WERI-Rb-1 (cell line): ENCODE measurements around the gene GIT2.

Experiments used
- DNase-seq: peaks from one replicate; pipeline ENCODE4 v3.0.0-alpha.2; 2020
- H3K27ac ChIP-seq: fragments of 250-450 bp; sonication (Bioruptor Pico); 2 replicates; pipeline ENCODE4 v1.5.1; 2020; ENCODE audit warnings: mild to moderate bottlenecking, moderate library complexity
- H3K27me3 ChIP-seq: fragments of 250-450 bp; sonication (Bioruptor Pico); 2 replicates; pipeline ENCODE4 v1.5.1; 2021; ENCODE audit warnings: mild to moderate bottlenecking, low read depth, moderate library complexity; ENCODE audit not compliant: insufficient read depth, severe bottlenecking
- H3K36me3 ChIP-seq: fragments of 250-450 bp; sonication (Bioruptor Pico); 2 replicates; pipeline ENCODE4 v1.5.1; 2020; ENCODE audit warnings: mild to moderate bottlenecking, moderate library complexity
- H3K4me3 ChIP-seq: 2 replicates; pipeline ENCODE4 v1.5.1; 2011; ENCODE audit warnings: low read depth, mild to moderate bottlenecking, control low read depth, low read length
- H3K9me3 ChIP-seq: fragments of 250-450 bp; sonication (Bioruptor Pico); 2 replicates; pipeline ENCODE4 v1.5.1; 2021; ENCODE audit warnings: mild to moderate bottlenecking, moderate library complexity; ENCODE audit not compliant: severe bottlenecking
- TF ChIP-seq, protein P1 (sequence below): IDR thresholded peaks from 2 replicates; pipeline ENCODE4 v1.5.1; 2011; ENCODE audit warnings: low read depth, mild to moderate bottlenecking, control low read depth, inconsistent platforms, low read length

GIT2 gene

DNA sequence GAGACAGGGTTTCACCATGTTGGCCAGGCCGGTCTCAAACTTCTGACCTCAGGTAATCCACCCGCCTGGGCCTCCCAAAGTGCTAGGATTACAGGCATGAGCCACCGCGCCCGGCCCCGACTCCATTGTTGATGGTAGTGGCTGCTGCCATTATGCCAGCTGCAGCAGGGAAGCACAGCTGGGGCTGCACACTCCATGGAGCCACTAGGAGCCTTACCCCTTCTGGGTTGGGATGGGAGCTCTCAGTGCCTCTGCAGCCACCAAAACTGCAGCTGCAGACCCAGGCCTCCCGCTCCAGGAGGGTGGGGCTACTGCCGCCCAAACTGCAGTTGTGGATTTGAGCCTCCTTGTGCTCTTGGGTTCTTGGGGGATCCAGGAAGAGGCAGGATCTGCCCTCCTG lies 70.2 kb downstream of the GIT2 start:
- DNase-seq = no peak
- no peak overlapping the region for H3K27ac ChIP-seq
- TF ChIP-seq, protein P1, sequence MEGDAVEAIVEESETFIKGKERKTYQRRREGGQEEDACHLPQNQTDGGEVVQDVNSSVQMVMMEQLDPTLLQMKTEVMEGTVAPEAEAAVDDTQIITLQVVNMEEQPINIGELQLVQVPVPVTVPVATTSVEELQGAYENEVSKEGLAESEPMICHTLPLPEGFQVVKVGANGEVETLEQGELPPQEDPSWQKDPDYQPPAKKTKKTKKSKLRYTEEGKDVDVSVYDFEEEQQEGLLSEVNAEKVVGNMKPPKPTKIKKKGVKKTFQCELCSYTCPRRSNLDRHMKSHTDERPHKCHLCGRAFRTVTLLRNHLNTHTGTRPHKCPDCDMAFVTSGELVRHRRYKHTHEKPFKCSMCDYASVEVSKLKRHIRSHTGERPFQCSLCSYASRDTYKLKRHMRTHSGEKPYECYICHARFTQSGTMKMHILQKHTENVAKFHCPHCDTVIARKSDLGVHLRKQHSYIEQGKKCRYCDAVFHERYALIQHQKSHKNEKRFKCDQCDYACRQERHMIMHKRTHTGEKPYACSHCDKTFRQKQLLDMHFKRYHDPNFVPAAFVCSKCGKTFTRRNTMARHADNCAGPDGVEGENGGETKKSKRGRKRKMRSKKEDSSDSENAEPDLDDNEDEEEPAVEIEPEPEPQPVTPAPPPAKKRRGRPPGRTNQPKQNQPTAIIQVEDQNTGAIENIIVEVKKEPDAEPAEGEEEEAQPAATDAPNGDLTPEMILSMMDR = no peak
- no peak overlapping the region for H3K4me3 ChIP-seq
- H3K27me3 ChIP-seq = no peaks in the 10 kb centered on the region
- H3K36me3 ChIP-seq = no peaks in the 10 kb centered on the region
- no peaks in the 10 kb centered on the region for H3K9me3 ChIP-seq

DNA sequence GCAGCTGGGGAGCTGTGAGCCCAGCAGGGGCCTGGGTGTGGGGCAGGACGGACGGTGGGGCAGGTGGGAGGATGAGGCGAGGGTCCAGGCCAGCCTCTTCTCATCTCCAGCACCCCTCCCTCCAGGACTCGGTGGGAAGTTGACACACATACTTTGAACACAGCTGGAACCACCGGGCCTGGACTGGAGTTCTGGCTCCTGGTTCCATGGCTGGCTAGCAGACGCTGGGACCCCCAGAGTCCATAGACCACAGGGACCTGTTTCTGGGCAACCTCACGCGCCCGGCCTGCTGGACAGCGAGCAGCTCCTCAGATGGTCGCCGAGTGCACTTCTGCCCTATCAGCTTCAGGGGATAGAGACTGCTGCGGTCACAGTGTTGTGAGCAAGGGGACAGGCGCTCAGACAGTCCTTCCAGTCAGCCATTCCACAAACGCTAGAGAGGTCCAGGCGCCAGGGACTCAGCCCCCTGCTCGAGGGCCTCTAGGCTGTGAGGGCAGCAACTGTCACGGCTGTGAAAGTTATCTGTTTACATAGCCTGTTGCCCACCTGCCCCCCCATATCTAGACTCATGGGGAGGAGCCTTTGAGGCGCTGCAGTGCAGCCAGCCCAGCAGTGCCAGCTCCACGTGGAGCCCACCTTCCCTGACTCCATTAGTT lies 70.9 kb downstream of the GIT2 start:
- DNase-seq = no peak
- no peaks in the 10 kb centered on the region for H3K27me3 ChIP-seq
- no peaks in the 10 kb centered on the region for H3K9me3 ChIP-seq
- no peak overlapping the region for H3K27ac ChIP-seq
- TF ChIP-seq, protein P1 = no peak
- H3K4me3 ChIP-seq = no peak overlapping the region
- H3K36me3 ChIP-seq = no peaks in the 10 kb centered on the region

DNA sequence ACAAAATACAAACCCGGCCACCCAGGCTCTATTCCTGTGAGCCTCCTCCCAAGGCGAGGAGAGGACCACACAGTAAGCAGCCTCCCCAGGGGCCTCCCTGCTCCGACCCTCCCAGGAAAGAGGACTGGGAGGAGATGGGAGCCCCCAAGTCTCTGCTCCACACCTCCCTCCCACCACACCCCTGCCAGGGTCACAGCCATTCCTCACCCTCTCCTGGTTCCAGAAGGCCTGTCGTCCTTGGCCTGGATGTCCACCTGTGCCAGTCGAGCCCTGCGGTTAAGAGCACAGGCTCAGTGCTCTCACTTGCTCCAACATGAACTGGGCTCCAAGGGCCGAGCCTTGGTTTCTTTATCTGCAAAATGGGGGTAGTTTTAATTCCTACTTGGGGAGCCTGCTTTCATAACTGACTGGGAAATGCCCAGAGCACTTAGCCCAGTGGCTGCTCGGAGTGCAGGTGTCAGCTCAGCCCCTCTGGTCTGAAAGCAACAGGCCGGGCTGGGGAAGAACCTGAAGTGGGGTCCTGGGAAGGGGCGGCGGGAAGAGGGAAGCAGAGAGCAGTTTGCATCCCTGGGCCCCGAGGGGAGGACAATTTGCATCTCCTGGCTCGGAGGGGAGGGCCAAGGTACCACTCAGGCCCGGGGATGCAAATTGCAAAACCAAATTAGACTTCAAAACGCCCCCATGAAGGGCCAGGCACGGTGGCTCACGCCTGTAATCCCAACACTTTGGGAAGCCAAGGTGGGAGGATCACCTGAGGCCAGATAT lies 72.5 kb downstream of the GIT2 start:
- no peak for DNase-seq
- Histone ChIP-seq H3K27ac (no peak overlapping the region), H3K27me3 (no peaks in the 10 kb centered on the region), H3K9me3 (no peaks in the 10 kb centered on the region), H3K36me3 (peaks cover 5% of the 10 kb centered on the region; the same call in 1 of the 2 replicates), H3K4me3 (no peak overlapping the region)
- TF ChIP-seq, protein P1 = no peak

DNA sequence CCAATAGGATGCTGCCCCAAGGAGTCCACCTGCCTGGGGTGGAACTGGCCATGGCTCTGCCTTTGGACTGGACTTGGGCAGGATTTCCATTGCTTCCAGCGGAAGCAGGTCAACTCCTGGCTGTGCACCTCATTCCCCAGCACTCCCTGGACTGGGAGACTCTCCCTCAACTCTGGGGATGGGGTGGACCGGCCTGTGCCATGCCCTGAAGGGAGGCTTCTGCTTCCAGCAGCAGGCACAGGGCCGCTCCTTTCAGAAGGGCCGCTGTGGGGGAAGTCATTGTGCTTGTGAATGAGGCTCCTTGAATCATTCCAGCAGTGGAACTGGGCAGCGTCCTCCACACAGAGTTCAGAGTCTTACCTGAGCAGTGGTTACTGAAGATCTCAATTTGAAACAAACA lies 73.1 kb downstream of the GIT2 start:
- Histone ChIP-seq H3K36me3 (peaks cover 9% of the 10 kb centered on the region), H3K9me3 (no peaks in the 10 kb centered on the region), H3K4me3 (no peak overlapping the region), H3K27me3 (no peaks in the 10 kb centered on the region), H3K27ac (no peak overlapping the region)
- TF ChIP-seq, protein P1 = no peak
- DNase-seq = no peak

DNA sequence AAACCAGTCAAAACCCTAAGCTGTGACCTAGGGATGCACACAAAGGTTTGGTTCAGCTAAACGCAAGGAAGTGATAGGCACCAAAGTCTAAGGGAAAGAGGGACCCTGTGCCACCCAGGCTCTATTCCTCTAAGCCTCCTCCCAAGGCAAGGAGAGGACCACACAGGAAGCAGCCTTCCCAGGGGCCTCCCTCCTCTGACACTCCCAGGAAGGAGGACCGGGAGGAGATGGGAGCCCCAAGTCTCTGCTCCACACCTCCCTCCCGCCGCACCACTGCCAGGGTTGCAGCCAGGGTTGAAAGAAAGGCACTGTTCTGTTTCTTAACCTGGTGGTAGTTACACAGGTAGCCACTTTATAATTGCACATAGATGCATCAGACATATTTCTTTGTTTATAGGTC lies 74.2 kb downstream of the GIT2 start:
- H3K27me3 ChIP-seq = no peaks in the 10 kb centered on the region
- no peaks in the 10 kb centered on the region for H3K9me3 ChIP-seq
- DNase-seq = no peak
- TF ChIP-seq, protein P1 = no peak
- H3K4me3 ChIP-seq = no peak overlapping the region
- H3K27ac ChIP-seq = no peak overlapping the region
- peaks cover 20% of the 10 kb centered on the region for H3K36me3 ChIP-seq
